ENCODE results near the gene GTF2E1. TPM values are rescaled to one million over a fixed set of nuclear protein-coding genes. Genes with fewer than 3 reads are reported as not detected.

Gene GTF2E1
- total and polyA plus RNA-seq, 2 of the 4 experiments (the other 2 are of a cell fraction) = 8.2 to 18.5 TPM

DNA sequence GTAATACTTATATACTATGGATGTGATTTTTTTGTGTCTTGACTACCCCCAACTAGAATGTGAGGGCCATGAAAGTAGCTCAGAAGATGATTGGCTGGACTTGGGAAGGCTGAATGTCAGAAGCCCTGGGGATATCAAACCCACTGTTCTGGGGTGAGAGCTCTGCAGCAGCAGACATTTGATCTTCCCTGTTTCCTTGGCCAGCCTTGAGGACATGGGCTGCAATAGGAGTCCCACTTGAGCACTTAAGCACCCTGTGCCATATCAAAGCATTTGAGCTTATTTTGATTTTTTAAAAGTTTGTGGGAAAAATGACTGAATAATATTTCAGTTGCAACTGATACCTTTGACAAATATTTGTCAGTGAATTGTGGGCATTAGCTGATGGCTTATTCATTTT lies 21.7 kb downstream of the GTF2E1 start:
- dilution Hi-C loops (cut with HindIII; ENCODE audit: low sequenced_read_pairs, unreplicated experiment) = no loop called here
- no peak overlapping the region for H3K4me3 ChIP-seq (ENCODE audit: insufficient read depth, low read depth, low read length)
- no peaks in the 10 kb centered on the region for H3K9me3 ChIP-seq (ENCODE audit: control insufficient read depth, insufficient read depth, low read length)
- H3K79me1 ChIP-seq (ENCODE audit: low read depth in 1 of 2, low read length in 2 of 2) = peaks cover 19 to 38% of the 10 kb centered on the region in 2 experiments
- no peak overlapping the region for H3K4me2 ChIP-seq (ENCODE audit: low read depth, low read length)
- POLR2A ChIA-PET (ENCODE audit: unreplicated experiment) = no interaction called here
- H3K56ac ChIP-seq (ENCODE audit: extremely low read depth, insufficient read depth, low read length) = no peak overlapping the region
- H2BK15ac ChIP-seq (ENCODE audit: low read depth, low read length) = peak overlapping the region; percentile 66; the same call in 2 of the 3 replicates
- no peaks in the 10 kb centered on the region for H4K20me1 ChIP-seq (ENCODE audit: insufficient read depth, low read length)
- intact Hi-C loops (cut with micrococcal nuclease) = no loop called here
- no peak overlapping the region for H3K9ac ChIP-seq (ENCODE audit: low read depth, low read length)
- peaks cover 9% of the 10 kb centered on the region for H3K4me1 ChIP-seq (ENCODE audit: control insufficient read depth, insufficient read depth, low read length)
- no peaks in the 10 kb centered on the region for H3K36me3 ChIP-seq (ENCODE audit: control insufficient read depth, insufficient read depth, low read length)
- TF ChIP-seq SMC3 (IDR thresholded peaks at IDR 0.05; ENCODE audit: low read depth, low read length) (no peak), RFX5 (IDR thresholded peaks at IDR 0.05; ENCODE audit: low read depth, low read length) (no peak), MAZ (IDR thresholded peaks at IDR 0.05; ENCODE audit: borderline replicate concordance, low read depth, low read length) (no peak), CEBPB (IDR thresholded peaks at IDR 0.05; ENCODE audit: low read depth, low read length) (no peak), CHD1 (IDR thresholded peaks at IDR 0.05; ENCODE audit: low read depth, low read length) (no peak), MAFK (IDR thresholded peaks at IDR 0.05; ENCODE audit: low read depth, low read length) (no peak), FOS (IDR thresholded peaks at IDR 0.05; ENCODE audit: low read depth, low read length) (no peak), RCOR1 (IDR thresholded peaks at IDR 0.05; ENCODE audit: insufficient replicate concordance, low read length) (no peak)
- TF ChIP-seq, protein P1, sequence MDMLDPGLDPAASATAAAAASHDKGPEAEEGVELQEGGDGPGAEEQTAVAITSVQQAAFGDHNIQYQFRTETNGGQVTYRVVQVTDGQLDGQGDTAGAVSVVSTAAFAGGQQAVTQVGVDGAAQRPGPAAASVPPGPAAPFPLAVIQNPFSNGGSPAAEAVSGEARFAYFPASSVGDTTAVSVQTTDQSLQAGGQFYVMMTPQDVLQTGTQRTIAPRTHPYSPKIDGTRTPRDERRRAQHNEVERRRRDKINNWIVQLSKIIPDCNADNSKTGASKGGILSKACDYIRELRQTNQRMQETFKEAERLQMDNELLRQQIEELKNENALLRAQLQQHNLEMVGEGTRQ (IDR thresholded peaks at IDR 0.05; ENCODE audit: low read depth, low read length) = no peak
- TF ChIP-seq, protein P2, sequence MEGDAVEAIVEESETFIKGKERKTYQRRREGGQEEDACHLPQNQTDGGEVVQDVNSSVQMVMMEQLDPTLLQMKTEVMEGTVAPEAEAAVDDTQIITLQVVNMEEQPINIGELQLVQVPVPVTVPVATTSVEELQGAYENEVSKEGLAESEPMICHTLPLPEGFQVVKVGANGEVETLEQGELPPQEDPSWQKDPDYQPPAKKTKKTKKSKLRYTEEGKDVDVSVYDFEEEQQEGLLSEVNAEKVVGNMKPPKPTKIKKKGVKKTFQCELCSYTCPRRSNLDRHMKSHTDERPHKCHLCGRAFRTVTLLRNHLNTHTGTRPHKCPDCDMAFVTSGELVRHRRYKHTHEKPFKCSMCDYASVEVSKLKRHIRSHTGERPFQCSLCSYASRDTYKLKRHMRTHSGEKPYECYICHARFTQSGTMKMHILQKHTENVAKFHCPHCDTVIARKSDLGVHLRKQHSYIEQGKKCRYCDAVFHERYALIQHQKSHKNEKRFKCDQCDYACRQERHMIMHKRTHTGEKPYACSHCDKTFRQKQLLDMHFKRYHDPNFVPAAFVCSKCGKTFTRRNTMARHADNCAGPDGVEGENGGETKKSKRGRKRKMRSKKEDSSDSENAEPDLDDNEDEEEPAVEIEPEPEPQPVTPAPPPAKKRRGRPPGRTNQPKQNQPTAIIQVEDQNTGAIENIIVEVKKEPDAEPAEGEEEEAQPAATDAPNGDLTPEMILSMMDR (conservative IDR thresholded peaks at IDR 0.05; ENCODE audit: low read depth, low read length) = no peak
- peak overlapping the region; percentile 21; the same call in 1 of the 2 replicates for H2AK5ac ChIP-seq (ENCODE audit: low read depth, low read length)
- CTCF ChIA-PET = interaction anchor here (1.4 kb wide), 1 partner anchor 196 kb away, joined by 3 read pairs; no protein-coding TSS in a partner anchor
- no TSS peak for BruUV-seq (replicated peaks)
- H3K27ac ChIP-seq (ENCODE audit: insufficient read depth, low read length) = 0 out of 2 replicates have a peak overlapping the region, but pooled peaks have one; percentile 41
- peaks cover 5% of the 10 kb centered on the region; the same call in 1 of the 2 replicates for H3K9me1 ChIP-seq (ENCODE audit: insufficient read depth, low read length)
- H4K5ac ChIP-seq (ENCODE audit: low read depth, low read length) = no peak overlapping the region
- no peak overlapping the region for H2AFZ ChIP-seq (replicated peaks; ENCODE audit: low read length, poor library complexity)
- H2BK5ac ChIP-seq (ENCODE audit: low read depth, low read length, poor library complexity, severe bottlenecking) = peak overlapping the region; percentile 11
- H4K8ac ChIP-seq (ENCODE audit: low read depth in 2 of 2, low read length in 2 of 2) = peak overlapping the region; percentile 12 to 67; a peak in 1 of 4 replicates
- H2AK9ac ChIP-seq (replicated peaks; ENCODE audit: low read depth, low read length, poor library complexity) = no peak overlapping the region
- H2BK120ac ChIP-seq (ENCODE audit: low read depth, low read length) = 0 out of 2 replicates have a peak overlapping the region, but pooled peaks have one; percentile 33
- H3K4ac ChIP-seq (ENCODE audit: low read depth, low read length) = peak overlapping the region; percentile 12; the same call in 1 of the 2 replicates
- peak overlapping the region; percentile 47; the same call in 1 of the 2 replicates for H2BK20ac ChIP-seq (ENCODE audit: low read depth, low read length)
- no peak overlapping the region for H3K23ac ChIP-seq (ENCODE audit: low read depth, low read length)
- peak overlapping the region; percentile 72 for H4K91ac ChIP-seq (ENCODE audit: insufficient read depth, low read depth, low read length)
- in situ Hi-C loops (cut with MboI; ENCODE audit: low sequenced_read_pairs) = no loop called here
- no peak for ATAC-seq (ENCODE audit: low read depth)
- no peaks in the 10 kb centered on the region for H3K27me3 ChIP-seq (ENCODE audit: control insufficient read depth, insufficient read depth, low read length)
- no peak overlapping the region for H3K18ac ChIP-seq (ENCODE audit: low read depth, low read length)
- H3K14ac ChIP-seq (replicated peaks; ENCODE audit: low read depth, low read length) = peak overlapping the region; percentile 5; the same call in 1 of the 2 replicates
- no peak for DNase-seq

All from IMR-90 (cell line).